Measurements from ENCODE around the gene MED15.

MED15 gene

DNA sequence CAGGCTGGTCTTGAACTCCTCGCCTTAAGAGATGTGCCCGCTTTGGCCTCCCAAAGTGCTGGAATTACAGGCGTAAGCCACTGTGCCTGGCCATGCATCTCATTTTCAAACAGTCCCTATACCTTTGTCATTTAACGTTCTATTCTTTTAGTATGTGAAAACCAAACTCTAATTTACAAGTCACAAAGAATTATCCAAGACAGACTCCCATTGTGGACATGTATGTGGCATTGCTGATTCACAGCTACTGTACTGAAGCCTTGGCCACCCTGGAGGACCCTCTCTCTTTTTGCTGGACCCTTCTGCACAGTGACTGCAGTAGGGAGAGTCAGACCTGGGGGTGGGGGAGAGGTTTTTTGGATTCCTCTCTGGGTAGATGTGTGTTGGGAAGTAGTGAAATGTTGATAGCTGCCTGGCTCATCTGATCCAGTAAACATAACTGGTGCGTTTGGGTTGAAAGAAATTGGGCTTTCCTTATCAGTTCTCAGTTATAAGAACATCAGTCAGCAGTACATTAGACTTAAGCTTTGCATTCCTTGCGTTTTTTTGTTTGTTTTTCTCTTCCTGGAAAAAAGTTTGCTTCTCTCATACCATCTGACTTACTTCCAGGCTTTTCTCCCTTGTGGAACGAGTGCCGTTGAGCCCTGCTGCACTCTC is 65.9 kb downstream of the MED15 start:
- DNase-seq = no peak

DNA sequence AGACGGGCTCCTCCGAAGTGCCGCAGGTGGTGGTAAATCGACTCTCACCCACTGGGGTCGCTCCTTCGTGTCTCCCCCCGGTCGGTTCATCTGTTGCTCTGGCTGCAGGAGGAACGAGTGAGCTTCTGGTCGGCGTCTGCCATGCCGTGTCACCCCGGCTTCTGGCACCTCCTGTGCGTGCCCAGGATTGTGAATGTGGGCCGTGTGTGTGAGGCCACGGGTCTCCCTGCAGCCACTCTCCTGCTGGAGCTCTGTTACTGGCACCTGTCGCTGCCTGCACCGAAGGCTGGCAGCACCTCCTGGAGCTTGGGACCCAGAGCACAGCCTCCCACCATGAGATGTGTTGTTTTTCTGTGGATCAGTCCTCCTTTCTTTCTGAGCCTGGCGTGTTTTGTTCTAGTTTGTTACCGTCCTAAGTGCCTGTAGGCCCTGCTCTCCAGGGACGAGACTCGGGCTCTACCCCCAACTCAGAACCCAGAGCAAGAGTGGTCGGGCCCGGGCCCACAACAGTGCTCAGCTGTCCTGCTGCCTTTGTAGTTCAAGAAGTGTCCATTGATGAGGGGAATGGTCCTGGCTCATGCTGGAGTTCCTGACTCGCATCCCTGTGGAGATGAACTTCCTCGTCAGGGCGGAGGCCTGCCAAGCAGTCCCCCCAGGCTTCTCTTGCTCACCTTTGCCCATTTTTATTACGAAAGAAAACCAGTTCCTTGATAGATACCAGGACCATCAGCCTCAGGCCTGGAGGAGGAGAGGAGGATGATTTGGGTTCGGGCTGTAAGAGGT is 66.6 kb downstream of the MED15 start:
- DNase-seq = no peak

DNA sequence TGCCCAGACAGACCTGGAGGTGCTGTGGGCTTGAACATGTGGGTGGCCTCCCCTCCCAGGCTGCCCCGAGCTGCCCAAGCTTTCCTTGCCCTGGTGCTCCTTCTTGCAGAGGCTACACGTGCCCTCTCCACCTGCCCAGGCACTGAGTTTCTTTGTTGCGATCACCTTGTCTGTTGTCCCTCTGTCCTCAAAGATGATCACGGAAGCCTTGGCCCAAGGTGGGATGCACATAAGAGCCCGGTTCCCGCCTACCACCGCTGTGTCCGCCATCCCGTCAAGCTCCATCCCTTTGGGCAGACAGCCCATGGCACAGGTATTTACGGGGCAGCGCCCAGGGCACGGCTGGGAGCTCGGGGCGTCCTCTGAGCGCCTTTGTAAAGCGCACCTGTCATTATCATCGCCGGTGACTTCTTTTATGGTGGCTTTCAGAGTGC is 67.5 kb downstream of the MED15 start:
- no peak for DNase-seq

DNA sequence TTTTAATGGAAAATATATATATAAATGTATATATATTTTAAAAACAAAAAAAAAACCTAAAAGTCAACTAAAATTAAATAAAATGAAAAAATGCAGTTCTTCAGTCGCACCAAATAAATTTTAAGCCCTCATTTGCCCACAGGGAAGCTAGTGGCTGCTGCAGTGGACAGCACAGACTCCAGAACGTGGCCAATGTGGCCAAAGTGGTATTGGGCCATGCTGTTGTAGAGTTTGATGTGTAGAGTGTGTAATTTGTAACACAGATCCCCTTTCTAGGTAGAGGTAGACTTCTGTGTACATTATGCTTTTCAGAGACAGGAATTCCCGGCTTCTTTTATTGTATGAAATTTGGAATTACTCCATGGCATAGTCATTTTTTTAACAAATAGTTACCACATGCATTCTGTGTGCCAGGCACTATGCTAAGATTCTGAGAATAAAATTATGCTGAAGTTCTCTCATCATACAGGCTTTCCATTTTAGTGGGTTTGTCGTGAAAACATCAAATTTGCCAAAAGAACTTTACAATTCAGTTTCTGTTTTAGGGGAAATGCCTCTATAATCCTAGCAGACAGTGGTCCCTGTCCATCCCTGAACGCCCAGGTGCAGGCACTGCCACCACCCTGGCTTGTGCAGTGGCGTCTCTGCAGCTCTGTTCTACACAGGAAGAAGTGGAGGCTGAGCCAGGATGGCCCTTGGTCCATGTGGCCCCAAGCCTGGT is 68.5 kb downstream of the MED15 start:
- no peak for DNase-seq

DNA sequence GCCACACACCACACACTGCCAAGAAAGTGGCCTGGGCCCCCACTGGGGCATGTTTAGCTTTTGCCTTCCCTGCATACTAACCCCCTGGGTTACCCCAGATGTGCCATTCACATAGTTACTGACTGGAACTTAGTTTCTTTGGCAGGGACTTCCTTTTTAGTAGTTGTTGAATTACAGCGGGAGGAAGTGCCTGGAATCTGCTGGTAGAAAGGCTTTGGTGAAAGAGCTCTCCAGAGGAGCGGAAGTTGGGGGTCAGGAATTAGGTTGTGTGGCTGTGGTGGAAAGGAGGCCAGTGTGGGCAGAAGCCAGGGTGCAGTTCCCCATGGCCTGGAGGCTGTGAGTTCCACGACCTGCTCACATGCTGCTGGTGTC is 69.0 kb downstream of the MED15 start:
- no peak for DNase-seq

DNA sequence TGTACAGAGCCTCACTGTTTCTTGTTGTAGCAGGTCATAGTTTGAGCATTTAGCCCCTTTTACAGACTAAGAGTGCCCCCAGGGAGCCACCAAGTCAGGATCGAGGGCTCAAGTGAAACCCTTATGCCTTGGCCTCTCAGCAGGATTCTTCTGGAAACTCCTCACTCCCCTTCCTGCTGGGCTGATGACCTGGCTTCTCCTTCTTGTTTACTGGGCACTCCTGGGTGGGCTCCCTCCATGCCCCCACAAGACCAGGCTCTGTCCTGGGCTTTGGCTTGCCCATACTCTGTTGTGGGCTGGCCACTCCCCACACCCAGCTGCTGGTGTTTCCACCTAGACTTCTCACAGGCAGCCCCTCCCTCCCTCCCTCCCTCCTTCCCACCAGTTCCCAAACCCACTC is 69.6 kb downstream of the MED15 start:
- DNase-seq = no peak

GRCh38 chr22:20577549-20577975 is 70.2 kb downstream of the MED15 start:
- DNase-seq = no peak

DNA sequence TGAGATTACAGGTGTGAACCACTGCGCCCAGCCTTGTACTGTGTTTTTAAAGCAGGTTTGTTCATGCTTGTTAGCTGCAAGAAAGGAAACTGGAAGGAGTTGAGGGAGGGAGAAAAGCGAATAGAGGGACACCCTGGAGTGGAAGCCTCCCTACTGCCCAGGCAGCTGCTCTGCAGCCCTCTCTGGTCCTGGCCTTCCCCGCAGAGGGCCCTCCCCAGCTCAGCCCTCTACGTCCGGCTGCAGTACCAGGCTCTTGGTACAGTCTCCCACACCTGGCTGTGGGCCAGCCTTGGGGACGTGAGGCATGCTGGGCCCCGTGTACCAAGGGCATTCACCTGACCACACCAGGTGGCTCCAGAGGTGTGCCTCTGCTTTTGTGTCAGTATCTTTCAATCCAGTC is 70.8 kb downstream of the MED15 start:
- DNase-seq = no peak

DNA sequence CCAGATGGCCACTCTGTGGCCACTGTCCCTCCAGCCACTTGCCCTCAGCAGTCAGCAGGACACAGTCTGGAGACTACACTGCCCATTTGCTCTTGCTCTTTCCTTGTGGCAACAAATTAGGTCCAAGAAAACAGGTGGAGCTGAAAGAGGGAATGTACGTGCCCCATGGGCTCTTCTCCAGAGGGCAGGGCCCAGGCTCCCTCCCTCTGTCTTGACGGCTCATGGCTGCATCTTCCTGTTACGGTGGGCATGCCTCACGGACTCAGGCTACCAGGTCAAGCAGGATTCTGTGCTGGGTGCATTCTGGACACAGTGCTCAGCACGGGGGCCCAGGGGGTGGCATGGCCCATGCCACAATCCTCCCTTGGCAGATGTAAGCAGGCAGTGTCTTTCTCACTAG is 71.3 kb downstream of the MED15 start:
- DNase-seq = no peak

GRCh38 chr22:20579273-20580120 is 72.1 kb downstream of the MED15 start:
- DNase-seq = no peak

DNA sequence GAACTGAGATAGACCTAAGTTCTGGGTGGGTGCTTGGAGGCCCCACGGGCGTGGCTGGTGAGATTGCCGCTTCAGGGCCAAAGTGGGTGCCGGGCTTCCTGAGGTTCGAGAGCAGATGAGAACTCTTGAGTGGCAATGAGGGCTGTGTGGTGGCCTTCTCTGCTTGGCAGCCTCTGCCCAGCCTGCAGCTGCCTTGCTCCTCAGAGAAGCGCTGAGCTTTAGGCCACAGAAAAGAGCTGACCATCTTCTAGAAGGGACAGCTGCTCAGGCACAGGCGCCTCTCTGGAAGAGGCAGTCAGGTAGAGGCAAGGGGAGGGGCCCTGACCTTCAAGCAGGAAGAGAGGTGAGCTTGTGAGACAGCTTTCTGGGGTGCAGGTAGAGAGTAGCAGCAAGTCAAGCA is 72.8 kb downstream of the MED15 start:
- no peak for DNase-seq

DNA sequence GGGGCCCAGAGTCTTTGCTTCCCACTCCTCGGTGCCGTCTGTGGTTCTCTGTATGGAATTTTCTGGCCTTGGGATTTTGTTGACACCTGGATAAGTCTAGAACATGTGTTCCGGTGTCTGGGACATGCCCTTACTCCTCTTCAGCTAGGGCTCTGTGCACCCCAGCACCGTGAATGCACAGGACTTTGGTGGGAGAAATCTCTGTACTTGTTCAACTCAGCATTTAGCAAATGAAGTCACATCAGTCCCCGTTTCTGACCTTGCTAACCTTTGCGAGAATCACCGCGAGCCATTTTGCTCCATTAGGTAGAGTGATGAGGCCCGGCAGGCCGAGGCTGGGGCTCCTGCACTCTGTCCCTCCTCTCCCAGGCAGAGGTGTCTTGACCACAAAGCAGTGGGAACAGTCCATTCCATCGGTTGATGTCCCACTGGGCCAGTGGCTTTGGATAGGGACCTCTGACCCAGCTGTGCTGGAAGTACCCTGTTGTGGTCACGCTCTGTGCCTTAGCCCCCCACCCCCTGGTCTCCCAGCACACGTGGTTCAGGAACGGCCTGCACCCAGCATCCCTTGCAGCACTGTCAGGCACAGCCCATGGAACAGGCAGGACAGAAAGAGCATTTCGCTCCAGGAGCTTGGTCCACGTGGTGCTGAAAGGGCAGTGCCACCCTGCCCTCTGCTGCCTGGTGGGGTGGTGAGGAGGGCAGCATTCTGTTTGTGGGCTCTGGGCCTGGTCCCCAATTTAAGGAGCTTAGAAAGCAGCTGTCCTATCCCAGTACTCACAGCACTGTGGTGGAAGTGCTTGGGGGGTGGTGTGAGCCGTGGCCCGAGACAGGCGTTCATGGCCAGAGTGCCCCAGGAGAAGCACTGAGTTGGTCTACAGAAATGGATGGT is 73.4 kb downstream of the MED15 start:
- DNase-seq = no peak

- no peak for DNase-seq
Measured at GRCh38 chr22:20581503-20582170, 74.2 kb downstream of the MED15 start.

GRCh38 chr22:20582171-20582511 is 74.7 kb downstream of the MED15 start:
- DNase-seq = no peak

GRCh38 chr22:20582520-20583361 is 75.3 kb downstream of the MED15 start:
- DNase-seq = no peak

DNA sequence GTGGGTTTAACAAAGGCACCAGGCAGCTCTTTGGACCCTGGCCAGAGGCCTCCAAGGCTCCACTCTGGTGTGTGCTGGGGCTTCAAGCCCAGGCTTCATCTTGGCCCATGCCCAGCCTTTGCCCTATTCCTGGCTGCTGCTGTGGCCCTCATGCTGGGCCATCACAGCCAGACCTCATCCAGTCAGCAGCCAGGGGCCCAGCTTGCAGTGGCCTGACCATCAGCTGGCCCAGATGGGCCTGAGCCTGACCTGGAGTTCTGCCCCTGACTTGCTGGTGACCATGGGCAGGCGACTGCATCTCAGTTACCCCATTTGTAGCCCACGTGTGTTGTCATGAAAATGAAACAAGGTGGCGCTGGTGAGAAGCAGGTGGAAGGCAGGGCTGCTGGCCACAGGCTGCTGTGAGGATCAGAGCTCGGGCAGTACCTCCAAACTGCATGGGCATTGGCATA is 76.1 kb downstream of the MED15 start:
- no peak for DNase-seq

DNA sequence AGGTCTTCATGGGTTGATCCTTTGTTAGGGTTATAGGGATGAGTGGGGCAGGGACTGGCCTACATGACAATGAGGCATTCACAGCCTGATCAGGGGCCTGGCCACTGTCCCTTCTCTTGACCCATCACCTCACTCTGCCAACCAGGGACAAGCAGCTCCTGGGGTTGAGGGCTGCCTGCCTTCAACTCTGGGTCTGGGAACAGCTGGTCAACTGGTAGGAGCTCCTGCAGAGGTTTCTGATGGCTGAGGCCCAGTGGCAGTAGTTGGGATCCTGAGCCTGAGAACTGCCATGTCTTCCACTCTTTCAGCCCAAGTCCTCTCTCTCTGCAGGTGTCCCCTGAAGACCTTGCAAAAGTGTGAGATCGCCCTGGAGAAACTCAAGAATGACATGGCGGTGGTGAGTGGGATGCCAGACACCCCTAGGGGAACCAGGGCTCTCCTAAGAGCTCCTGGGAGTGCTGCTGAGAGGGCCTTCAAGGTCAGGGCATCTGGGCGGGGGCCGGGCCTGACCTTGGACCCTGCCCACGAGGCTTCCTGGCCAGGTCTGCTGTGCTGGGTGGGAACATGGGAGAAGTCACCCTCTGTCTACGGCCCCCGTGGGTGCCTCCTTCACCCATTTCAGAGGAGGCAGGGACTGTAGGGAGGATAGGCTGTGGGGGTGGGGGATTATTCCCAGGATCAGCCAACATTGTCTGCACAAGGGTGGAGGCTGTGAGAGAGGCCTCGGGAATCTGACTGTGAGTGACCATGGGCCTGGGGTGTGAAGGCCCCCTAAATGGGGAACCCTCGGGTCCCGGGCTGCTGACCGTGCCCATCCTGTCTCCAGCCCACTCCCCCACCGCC is 76.8 kb downstream of the MED15 start:
- DNase-seq = no peak

- DNase-seq = no peak
Measured at GRCh38 chr22:20584872-20585638, 77.6 kb downstream of the MED15 start.

All from retina (tissue), 1 donor.